CD4-positive, alpha-beta memory T cell (primary cell): ENCODE measurements around the gene ACOXL. TPM values are rescaled to one million over a fixed set of nuclear protein-coding genes. Genes with fewer than 3 reads are reported as not detected.

ENCODE experiments used
- CTCF ChIA-PET: fragments of 350-600 bp; sonication (Branson Sonifier 250); formaldehyde crosslinking; loops from one replicate; lab custom pipeline; 2021; ENCODE audit warnings: inconsistent platforms; ENCODE audit not compliant: partially characterized antibody; lab: Charles Lee
- POLR2A ChIA-PET: fragments of 350-600 bp; sonication (Branson Sonifier 250); formaldehyde crosslinking; loops from one replicate; lab custom pipeline; 2021; ENCODE audit not compliant: partially characterized antibody; lab: Charles Lee
- DNase-seq, 5 donors: peaks; one replicate each; pipeline versions ENCODE4 v3.0.0 to v3.0.0-alpha.2; 2020 to 2022; ENCODE audit warnings: mixed read lengths in 1 of 5
- H3K27ac ChIP-seq: one replicate; pipeline ENCODE4 v1.7.0; 2013; ENCODE audit warnings: low read depth, low read length
- H3K27me3 ChIP-seq: 2 replicates; pipeline ENCODE4 v1.7.0; 2013; ENCODE audit warnings: mild to moderate bottlenecking, low read length, moderate library complexity; ENCODE audit not compliant: insufficient read depth
- H3K36me3 ChIP-seq: 2 replicates; pipeline ENCODE4 v1.7.0; 2013; ENCODE audit warnings: mild to moderate bottlenecking, low read length, moderate library complexity; ENCODE audit not compliant: insufficient read depth
- H3K4me1 ChIP-seq: 2 replicates; pipeline ENCODE4 v1.7.0; 2013; ENCODE audit warnings: mild to moderate bottlenecking, low read length, moderate library complexity; ENCODE audit not compliant: insufficient read depth
- H3K4me3 ChIP-seq, 2 donors: one replicate each; pipeline ENCODE4 v1.7.0; 2013; ENCODE audit warnings: low read length in 2 of 2, mild to moderate bottlenecking in 1 of 2
- H3K9me3 ChIP-seq, 2 donors: one replicate each; pipeline ENCODE4 v1.7.0; 2013; ENCODE audit warnings: low read length in 2 of 2, control low read depth in 1 of 2; ENCODE audit not compliant: control insufficient read depth in 1 of 2
- H3K27ac Mint-ChIP-seq, 7 donors: one replicate each; pipeline ENCODE4 v1.8.0; 2020 to 2021; ENCODE audit warnings: mixed read lengths in 7 of 7, mild to moderate bottlenecking in 6 of 7, inconsistent platforms in 3 of 7, moderate library complexity in 3 of 7
- H3K27me3 Mint-ChIP-seq, 2 donors: one replicate each; pipeline ENCODE4 v1.8.0; 2020 to 2021; ENCODE audit warnings: mixed read lengths in 2 of 2
- H3K36me3 Mint-ChIP-seq, 2 donors: one replicate each; pipeline ENCODE4 v1.8.0; 2020 to 2021; ENCODE audit warnings: mixed read lengths in 2 of 2, inconsistent platforms in 1 of 2, mild to moderate bottlenecking in 1 of 2
- H3K4me1 Mint-ChIP-seq, 4 donors: one replicate each; pipeline ENCODE4 v1.8.0; 2020 to 2021; ENCODE audit warnings: mixed read lengths in 4 of 4, mild to moderate bottlenecking in 1 of 4
- H3K4me3 Mint-ChIP-seq, 8 donors: one replicate each; pipeline ENCODE4 v1.8.0; 2020 to 2021; ENCODE audit warnings: mixed read lengths in 8 of 8, mild to moderate bottlenecking in 7 of 8, moderate library complexity in 6 of 8, inconsistent platforms in 3 of 8
- H3K9me3 Mint-ChIP-seq, 8 donors: one replicate each; pipeline ENCODE4 v1.8.0; 2020 to 2021; ENCODE audit warnings: mixed read lengths in 8 of 8, mild to moderate bottlenecking in 5 of 8, inconsistent platforms in 3 of 8, moderate library complexity in 1 of 8
- intact Hi-C: fragments of 100-400 bp; cut with micrococcal nuclease; formaldehyde crosslinking; loops from one replicate; pipeline ENCODE4 v1.15.1; 2023
- polyA plus RNA-seq, 2 donors: library from polyadenylated mRNA; unstranded; fragments of 300-500 nt; fragmentation: Illumina TruSeq; gene quantifications; one replicate each; pipeline ENCODE4 v1.2.3, GENCODE V29; 2021
- total RNA-seq, 2 experiments: library from RNA; stranded (reverse); gene quantifications; one replicate each; pipeline ENCODE4 v1.2.3, GENCODE V29; 2021

ACOXL gene
- total and polyA plus RNA-seq, 4 experiments from 2014 or later = not detected

GRCh38 chr2:111017909-111018308, 285.5 kb downstream of the ACOXL start:
- no peak for DNase-seq
- Histone ChIP-seq H3K4me1 (no peaks in the 10 kb centered on the region), H3K27me3 (no peaks in the 10 kb centered on the region), H3K36me3 (no peaks in the 10 kb centered on the region), H3K9me3 (no peaks in the 10 kb centered on the region), H3K4me3 (no peak overlapping the region), H3K27ac (no peak overlapping the region)
- POLR2A ChIA-PET = no interaction called here
- no peaks in the 10 kb centered on the region for H3K4me1 Mint-ChIP-seq
- H3K27me3 Mint-ChIP-seq = peaks cover 3 to 4% of the 10 kb centered on the region in 2 donors
- intact Hi-C loops = no loop called here
- no peaks in the 10 kb centered on the region for H3K36me3 Mint-ChIP-seq
- CTCF ChIA-PET = no interaction called here
- no peak overlapping the region for H3K27ac Mint-ChIP-seq
- H3K9me3 Mint-ChIP-seq = peaks cover 0 to 7% (median 2%) of the 10 kb centered on the region in 8 donors
- no peak overlapping the region for H3K4me3 Mint-ChIP-seq

DNA sequence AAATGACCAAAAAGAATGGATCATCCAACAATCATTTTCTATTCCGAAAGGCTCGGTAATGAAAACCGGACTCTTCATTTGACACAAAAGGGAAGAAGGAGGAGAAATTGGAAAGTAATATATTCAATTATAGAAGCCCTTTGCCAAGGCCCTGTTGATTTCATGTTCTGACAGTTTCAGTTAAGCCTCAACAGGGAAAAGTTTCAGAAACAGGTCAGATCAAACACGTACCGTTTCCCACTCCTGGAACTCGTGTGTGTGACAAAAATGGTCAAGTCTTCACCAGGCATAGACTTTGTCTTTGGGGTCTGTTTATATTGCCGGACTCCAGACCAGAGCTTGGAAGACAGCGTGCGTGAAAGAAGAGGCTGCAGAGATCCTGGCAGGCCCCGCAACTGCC, 287.0 kb downstream of the ACOXL start:
- no peaks in the 10 kb centered on the region for H3K4me1 Mint-ChIP-seq
- intact Hi-C loops = no loop called here
- no peak overlapping the region for H3K27ac Mint-ChIP-seq
- CTCF ChIA-PET = no interaction called here
- no peaks in the 10 kb centered on the region for H3K9me3 Mint-ChIP-seq
- Histone ChIP-seq H3K4me3 (no peak overlapping the region), H3K36me3 (no peaks in the 10 kb centered on the region), H3K9me3 (no peaks in the 10 kb centered on the region), H3K27ac (no peak overlapping the region), H3K4me1 (no peaks in the 10 kb centered on the region), H3K27me3 (no peaks in the 10 kb centered on the region)
- DNase-seq = no peak
- no peak overlapping the region for H3K4me3 Mint-ChIP-seq
- POLR2A ChIA-PET = no interaction called here
- H3K36me3 Mint-ChIP-seq = no peaks in the 10 kb centered on the region
- peaks cover 5 to 8% of the 10 kb centered on the region in 2 donors for H3K27me3 Mint-ChIP-seq

- Histone ChIP-seq H3K27ac (no peak overlapping the region), H3K4me3 (no peak overlapping the region), H3K9me3 (no peaks in the 10 kb centered on the region), H3K27me3 (no peaks in the 10 kb centered on the region), H3K4me1 (no peaks in the 10 kb centered on the region), H3K36me3 (no peaks in the 10 kb centered on the region)
- DNase-seq = no peak
- Mint-ChIP-seq H3K27me3 (peaks cover 6 to 15% of the 10 kb centered on the region in 2 donors), H3K4me3 (no peak overlapping the region), H3K36me3 (no peaks in the 10 kb centered on the region), H3K4me1 (no peaks in the 10 kb centered on the region), H3K9me3 (peaks cover 0 to 2% (median 0%) of the 10 kb centered on the region in 8 donors), H3K27ac (no peak overlapping the region)
- ChIA-PET POLR2A (no interaction called here), CTCF (no interaction called here)
- intact Hi-C loops = no loop called here
Measured at GRCh38 chr2:111022633-111023032, 290.3 kb downstream of the ACOXL start.

DNA sequence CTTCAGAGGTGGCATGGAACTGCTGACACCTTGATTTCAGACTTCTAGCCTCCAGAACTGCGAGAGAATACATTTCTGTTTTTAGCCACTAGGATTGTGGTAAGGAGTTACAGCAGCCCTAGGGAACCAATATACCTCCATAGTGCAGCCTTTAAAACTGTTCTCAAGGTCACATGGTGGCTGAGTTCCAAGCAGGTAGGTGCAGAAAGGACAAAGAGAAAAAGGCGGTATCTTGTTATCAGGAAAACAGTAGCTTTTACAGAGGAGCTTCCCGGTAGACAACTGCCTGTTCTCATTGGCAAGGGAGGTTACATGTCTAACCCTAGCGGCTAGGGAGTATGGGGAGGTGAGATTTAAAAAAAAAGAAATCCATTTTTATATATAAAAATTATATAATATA, 292.1 kb downstream of the ACOXL start:
- DNase-seq = no peak
- H3K36me3 Mint-ChIP-seq = no peaks in the 10 kb centered on the region
- no peak overlapping the region for H3K4me3 Mint-ChIP-seq
- ChIA-PET CTCF (no interaction called here), POLR2A (no interaction called here)
- H3K27ac Mint-ChIP-seq = no peak overlapping the region
- Histone ChIP-seq H3K4me1 (no peaks in the 10 kb centered on the region), H3K36me3 (no peaks in the 10 kb centered on the region), H3K27ac (no peak overlapping the region), H3K9me3 (no peaks in the 10 kb centered on the region), H3K27me3 (no peaks in the 10 kb centered on the region), H3K4me3 (no peak overlapping the region)
- peaks cover 0 to 4% (median 3%) of the 10 kb centered on the region in 8 donors for H3K9me3 Mint-ChIP-seq
- intact Hi-C loops = no loop called here
- peaks cover 10 to 15% of the 10 kb centered on the region in 2 donors for H3K27me3 Mint-ChIP-seq
- H3K4me1 Mint-ChIP-seq = no peaks in the 10 kb centered on the region

DNA sequence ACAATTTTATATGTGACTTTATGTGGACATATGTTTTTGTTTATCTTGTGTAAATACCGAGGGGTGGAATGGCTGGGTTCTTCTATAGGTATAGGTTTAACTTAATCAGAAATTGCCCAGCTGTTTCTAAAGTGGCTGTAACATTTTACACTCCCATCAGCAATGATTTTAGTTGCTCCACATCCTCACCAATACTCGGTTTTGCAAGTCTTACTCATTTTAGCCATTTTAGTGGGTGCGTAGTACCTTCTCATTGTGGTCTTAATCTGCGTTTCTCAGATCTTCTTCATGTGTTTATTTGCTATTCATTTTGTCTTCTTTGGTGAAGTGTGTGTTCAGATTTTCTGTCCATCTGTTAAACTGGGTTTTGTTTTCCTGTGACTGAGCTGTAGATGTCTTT, 292.9 kb downstream of the ACOXL start:
- intact Hi-C loops = no loop called here
- H3K27ac ChIP-seq = no peak overlapping the region
- POLR2A ChIA-PET = no interaction called here
- no peaks in the 10 kb centered on the region for H3K4me1 ChIP-seq
- H3K36me3 Mint-ChIP-seq = no peaks in the 10 kb centered on the region
- CTCF ChIA-PET = interaction anchor here (1.2 kb wide), 1 partner anchor 12 kb away, joined by 3 read pairs; no protein-coding TSS in a partner anchor
- no peaks in the 10 kb centered on the region for H3K4me1 Mint-ChIP-seq
- no peak overlapping the region for H3K27ac Mint-ChIP-seq
- H3K4me3 ChIP-seq = no peak overlapping the region
- no peaks in the 10 kb centered on the region for H3K27me3 ChIP-seq
- no peak for DNase-seq
- peaks cover 0 to 4% (median 3%) of the 10 kb centered on the region in 8 donors for H3K9me3 Mint-ChIP-seq
- H3K36me3 ChIP-seq = no peaks in the 10 kb centered on the region
- H3K27me3 Mint-ChIP-seq = peaks cover 10 to 18% of the 10 kb centered on the region in 2 donors
- no peaks in the 10 kb centered on the region for H3K9me3 ChIP-seq
- H3K4me3 Mint-ChIP-seq = no peak overlapping the region

GRCh38 chr2:111028720-111029119, 296.3 kb downstream of the ACOXL start:
- H3K4me3 ChIP-seq = no peak overlapping the region
- ChIA-PET CTCF (no interaction called here), POLR2A (no interaction called here)
- Mint-ChIP-seq H3K9me3 (peaks cover 0 to 4% (median 3%) of the 10 kb centered on the region in 8 donors), H3K36me3 (no peaks in the 10 kb centered on the region), H3K27ac (no peak overlapping the region), H3K27me3 (peaks cover 10 to 24% of the 10 kb centered on the region in 2 donors), H3K4me3 (no peak overlapping the region), H3K4me1 (no peaks in the 10 kb centered on the region)
- no peak for DNase-seq
- no peaks in the 10 kb centered on the region for H3K4me1 ChIP-seq
- no peaks in the 10 kb centered on the region for H3K36me3 ChIP-seq
- H3K27ac ChIP-seq = no peak overlapping the region
- no peaks in the 10 kb centered on the region for H3K9me3 ChIP-seq
- no peaks in the 10 kb centered on the region for H3K27me3 ChIP-seq
- intact Hi-C loops = no loop called here

DNA sequence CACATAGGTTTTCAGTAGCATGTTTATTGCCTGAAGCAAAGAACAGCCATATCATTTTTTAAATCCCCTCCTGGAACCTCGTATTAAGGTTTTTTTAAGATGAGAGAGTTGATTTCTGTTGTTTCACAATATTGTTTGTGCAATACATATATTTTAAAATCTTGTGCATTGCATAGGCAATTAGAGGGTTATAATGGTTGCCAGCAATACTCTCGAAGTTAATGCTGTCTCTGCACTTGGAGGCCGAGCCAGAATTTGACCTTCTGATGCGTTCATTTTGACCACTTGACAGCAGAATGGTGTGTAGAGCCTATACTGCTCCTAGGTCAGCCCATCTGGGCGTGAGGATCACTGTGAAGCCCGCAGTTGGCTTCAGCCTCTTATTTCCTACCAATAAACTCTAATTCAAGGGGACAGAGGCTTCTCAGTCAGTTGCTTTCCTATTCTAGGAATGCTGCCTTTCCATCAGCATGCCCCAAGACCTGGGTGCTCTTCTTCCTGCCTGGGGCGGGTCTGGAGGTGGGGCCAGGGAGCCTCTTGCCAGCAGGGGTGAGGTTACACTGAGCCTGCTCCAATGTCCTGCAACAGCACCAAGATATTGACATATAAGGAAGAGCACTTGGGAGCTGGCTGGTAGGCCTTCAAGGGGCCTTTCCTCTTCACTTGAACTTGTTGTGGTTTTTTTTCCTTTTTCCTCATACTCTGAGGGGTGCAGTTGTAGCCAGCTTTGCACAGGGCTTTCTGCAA, 297.0 kb downstream of the ACOXL start:
- H3K9me3 Mint-ChIP-seq = peaks cover 0 to 4% (median 3%) of the 10 kb centered on the region in 8 donors
- CTCF ChIA-PET = no interaction called here
- Histone ChIP-seq H3K27me3 (no peaks in the 10 kb centered on the region), H3K27ac (no peak overlapping the region), H3K4me1 (no peaks in the 10 kb centered on the region), H3K36me3 (no peaks in the 10 kb centered on the region), H3K4me3 (no peak overlapping the region), H3K9me3 (no peaks in the 10 kb centered on the region)
- no peaks in the 10 kb centered on the region for H3K4me1 Mint-ChIP-seq
- H3K27ac Mint-ChIP-seq = no peak overlapping the region
- DNase-seq = no peak
- H3K27me3 Mint-ChIP-seq = peaks cover 10 to 25% of the 10 kb centered on the region in 2 donors
- no peak overlapping the region for H3K4me3 Mint-ChIP-seq
- intact Hi-C loops = no loop called here
- POLR2A ChIA-PET = no interaction called here
- no peaks in the 10 kb centered on the region for H3K36me3 Mint-ChIP-seq
